22Rv1 (cell line): ENCODE measurements around the gene FBXL7.

ENCODE experiments used
- ZFX ChIP-seq: fragments of 450-650 bp; IDR thresholded peaks from 2 replicates; pipeline ENCODE4 v1.6.1; 2017; ENCODE audit warnings: antibody characterized with exemption, borderline replicate concordance
- TF ChIP-seq, protein P1 (sequence below): fragments of 450-650 bp; IDR thresholded peaks from 2 replicates; pipeline ENCODE4 v1.5.1; 2017; ENCODE audit warnings: mild to moderate bottlenecking

- TF ChIP-seq, protein P1, sequence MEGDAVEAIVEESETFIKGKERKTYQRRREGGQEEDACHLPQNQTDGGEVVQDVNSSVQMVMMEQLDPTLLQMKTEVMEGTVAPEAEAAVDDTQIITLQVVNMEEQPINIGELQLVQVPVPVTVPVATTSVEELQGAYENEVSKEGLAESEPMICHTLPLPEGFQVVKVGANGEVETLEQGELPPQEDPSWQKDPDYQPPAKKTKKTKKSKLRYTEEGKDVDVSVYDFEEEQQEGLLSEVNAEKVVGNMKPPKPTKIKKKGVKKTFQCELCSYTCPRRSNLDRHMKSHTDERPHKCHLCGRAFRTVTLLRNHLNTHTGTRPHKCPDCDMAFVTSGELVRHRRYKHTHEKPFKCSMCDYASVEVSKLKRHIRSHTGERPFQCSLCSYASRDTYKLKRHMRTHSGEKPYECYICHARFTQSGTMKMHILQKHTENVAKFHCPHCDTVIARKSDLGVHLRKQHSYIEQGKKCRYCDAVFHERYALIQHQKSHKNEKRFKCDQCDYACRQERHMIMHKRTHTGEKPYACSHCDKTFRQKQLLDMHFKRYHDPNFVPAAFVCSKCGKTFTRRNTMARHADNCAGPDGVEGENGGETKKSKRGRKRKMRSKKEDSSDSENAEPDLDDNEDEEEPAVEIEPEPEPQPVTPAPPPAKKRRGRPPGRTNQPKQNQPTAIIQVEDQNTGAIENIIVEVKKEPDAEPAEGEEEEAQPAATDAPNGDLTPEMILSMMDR, result no peak
- no peak for TF ChIP-seq ZFX
These were observed 466.7 kb downstream of the FBXL7 start for GRCh38 chr5:15966651-15967050.
